Spinal cord (tissue), 10 donors: ENCODE data around the gene TNFRSF14. TPM values are rescaled to one million over a fixed set of nuclear protein-coding genes. Genes with fewer than 3 reads are reported as not detected.
"Not testable (repeated sequence)": the region's sequence is repeated elsewhere in the genome, so short reads cannot be mapped to it uniquely, and the experiment has no call there.

Experiments used
- DNase-seq, 6 donors: peaks; one replicate each; pipeline versions ENCODE4 v3.0.0 to v3.0.0-alpha.2; 2013 to 2015; ENCODE audit warnings: low spot score in 6 of 6, low read depth in 4 of 6
- H3K27ac ChIP-seq: one replicate; pipeline ENCODE4 v1.5.1; 2013; ENCODE audit warnings: low read depth, low read length, control low read depth
- H3K27me3 ChIP-seq: one replicate; pipeline ENCODE4 v1.6.1; 2013; ENCODE audit warnings: low read length; ENCODE audit not compliant: control insufficient read depth, insufficient read depth
- H3K36me3 ChIP-seq: one replicate; pipeline ENCODE4 v1.6.1; 2013; ENCODE audit warnings: low read length; ENCODE audit not compliant: control insufficient read depth, insufficient read depth
- H3K4me1 ChIP-seq: one replicate; pipeline ENCODE4 v1.6.1; 2013; ENCODE audit warnings: low read length; ENCODE audit not compliant: control insufficient read depth, insufficient read depth
- H3K4me3 ChIP-seq: one replicate; pipeline ENCODE4 v1.5.1; 2013; ENCODE audit warnings: low read depth, low read length, control low read depth
- H3K9me3 ChIP-seq: one replicate; pipeline ENCODE4 v1.6.1; 2013; ENCODE audit warnings: low read length; ENCODE audit not compliant: control insufficient read depth, insufficient read depth
- WGBS: methylation state at CpG from one replicate; pipeline ENCODE4 v1.1.5; 2013; ENCODE audit warnings: missing lambda C conversion rate; ENCODE audit not compliant: insufficient coverage; 5-methylcytosine and 5-hydroxymethylcytosine counted together
- polyA plus RNA-seq, 2 donors: library from polyadenylated mRNA; unstranded; fragments of 120-200 nt; gene quantifications; one replicate each; pipeline ENCODE4 v1.2.1, GENCODE V29; 2013; ENCODE audit not compliant: insufficient read length in 2 of 2
- total RNA-seq, 2 donors: library from RNA; depleted of rRNA in 1 of 2; stranded (reverse); fragments of 120-200 nt in 1 of 2; fragments of >200 nt in 1 of 2; gene quantifications; one replicate each; pipeline versions ENCODE4 v1.2.3 to v1.2.4, GENCODE V29; 2013 to 2014
- donor health status: healthy.

TNFRSF14 gene
- total and polyA plus RNA-seq, 4 donors, result 7.2 to 20.4 (median 12.3) TPM

- Histone ChIP-seq H3K27me3 (no peaks in the 10 kb centered on the region), H3K36me3 (peaks cover 10% of the 10 kb centered on the region), H3K4me3 (no peak overlapping the region), H3K9me3 (no peaks in the 10 kb centered on the region), H3K27ac (no peak overlapping the region), H3K4me1 (peaks cover 1% of the 10 kb centered on the region)
- no peak for DNase-seq
- WGBS, result 56% methylated on average over 10 of the region's 14 CpGs
Observed at GRCh38 chr1:2564815-2565374, 8.7 kb downstream of the TNFRSF14 start.

- no peak for DNase-seq
- no peaks in the 10 kb centered on the region for H3K27me3 ChIP-seq
- H3K9me3 ChIP-seq, result no peaks in the 10 kb centered on the region
- WGBS, result 86% methylated on average over 14 of the region's 34 CpGs
- H3K4me1 ChIP-seq, result no peaks in the 10 kb centered on the region
- no peak overlapping the region for H3K27ac ChIP-seq
- H3K36me3 ChIP-seq, result peaks cover 6% of the 10 kb centered on the region
- no peak overlapping the region for H3K4me3 ChIP-seq
Observed at GRCh38 chr1:2566101-2567045, 10.2 kb downstream of the TNFRSF14 start.

- peaks cover 2% of the 10 kb centered on the region for H3K36me3 ChIP-seq
- H3K27me3 ChIP-seq, result no peaks in the 10 kb centered on the region
- no peaks in the 10 kb centered on the region for H3K9me3 ChIP-seq
- H3K4me3 ChIP-seq, result no peak overlapping the region
- H3K27ac ChIP-seq, result no peak overlapping the region
- WGBS, result 96% methylated on average over 13 of the region's 16 CpGs
- no peaks in the 10 kb centered on the region for H3K4me1 ChIP-seq
- DNase-seq, result no peak
Observed at GRCh38 chr1:2567083-2567679, 11.0 kb downstream of the TNFRSF14 start.

- H3K9me3 ChIP-seq, H3K27ac ChIP-seq, H3K36me3 ChIP-seq, DNase-seq, H3K4me1 ChIP-seq, H3K27me3 ChIP-seq, H3K4me3 ChIP-seq: not testable (repeated sequence)
- WGBS, result 51% methylated on average over 3 of the region's 17 CpGs
Observed at GRCh38 chr1:2568187-2568816, 12.1 kb downstream of the TNFRSF14 start.

- H3K4me3 ChIP-seq, result no peak overlapping the region
- H3K4me1 ChIP-seq, result no peaks in the 10 kb centered on the region
- H3K27me3 ChIP-seq, result no peaks in the 10 kb centered on the region
- DNase-seq, result no peak
- WGBS, result 66% methylated on average over 13 of the region's 17 CpGs
- no peak overlapping the region for H3K27ac ChIP-seq
- H3K9me3 ChIP-seq, result peaks cover 5% of the 10 kb centered on the region
- no peaks in the 10 kb centered on the region for H3K36me3 ChIP-seq
Observed at GRCh38 chr1:2569060-2569459, 12.9 kb downstream of the TNFRSF14 start.

DNA sequence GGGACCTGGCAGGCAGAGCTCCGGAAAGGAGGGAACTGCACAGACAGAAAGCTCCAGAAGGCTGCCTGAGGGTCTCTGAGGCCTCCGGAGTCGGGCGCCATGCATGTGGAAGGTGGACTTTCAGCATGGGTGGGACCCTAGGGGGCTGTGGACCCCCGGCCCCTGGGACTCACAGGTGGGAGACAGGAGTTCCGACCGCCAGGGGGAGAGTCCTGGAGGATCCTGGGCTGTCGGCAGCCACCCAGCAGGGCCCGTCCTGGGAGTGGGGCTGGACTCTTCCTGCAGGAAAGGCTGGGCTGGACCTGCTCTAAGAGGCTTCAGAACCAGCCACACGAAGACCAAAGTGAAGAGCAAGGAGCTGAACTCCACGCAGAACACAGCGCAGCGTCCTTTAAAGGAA lies 13.5 kb downstream of the TNFRSF14 start:
- WGBS, result 78% methylated on average over 9 of the region's 13 CpGs
- not testable (repeated sequence) for H3K4me3 ChIP-seq, H3K27me3 ChIP-seq, DNase-seq, H3K4me1 ChIP-seq, H3K36me3 ChIP-seq, H3K27ac ChIP-seq, H3K9me3 ChIP-seq

DNA sequence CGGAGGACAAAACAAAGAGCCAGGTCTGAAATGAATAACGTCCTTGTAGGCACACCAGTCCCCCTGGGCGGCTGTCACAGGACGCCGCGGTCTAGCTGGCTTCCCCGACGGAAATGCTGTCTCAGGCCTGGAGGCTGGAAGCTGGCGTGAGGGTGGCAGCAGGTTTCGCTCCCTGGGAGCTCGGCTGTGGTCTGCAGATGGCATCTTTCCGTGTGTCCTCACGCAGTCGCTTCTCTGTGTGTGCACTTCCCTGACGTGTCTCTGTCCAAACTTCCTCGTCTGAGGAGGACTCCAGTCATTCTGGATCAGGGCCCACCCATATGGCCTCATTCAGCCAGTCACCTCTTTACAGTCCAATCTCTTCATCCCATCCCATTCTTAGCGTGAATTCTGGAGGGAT lies 14.2 kb downstream of the TNFRSF14 start:
- H3K36me3 ChIP-seq, result no peaks in the 10 kb centered on the region
- no peaks in the 10 kb centered on the region for H3K4me1 ChIP-seq
- H3K4me3 ChIP-seq, result no peak overlapping the region
- H3K27me3 ChIP-seq, result no peaks in the 10 kb centered on the region
- no peak overlapping the region for H3K27ac ChIP-seq
- H3K9me3 ChIP-seq, result peaks cover 5% of the 10 kb centered on the region
- DNase-seq, result no peak
- WGBS, result 77% methylated on average over 17 of the region's 17 CpGs

- H3K9me3 ChIP-seq, result peaks cover 5% of the 10 kb centered on the region
- WGBS, result 93% methylated on average over 9 of the region's 9 CpGs
- H3K4me1 ChIP-seq, result no peaks in the 10 kb centered on the region
- H3K27me3 ChIP-seq, result no peaks in the 10 kb centered on the region
- DNase-seq, result no peak
- H3K27ac ChIP-seq, result no peak overlapping the region
- H3K36me3 ChIP-seq, result no peaks in the 10 kb centered on the region
- no peak overlapping the region for H3K4me3 ChIP-seq
Observed at GRCh38 chr1:2571348-2571747, 15.2 kb downstream of the TNFRSF14 start.

DNA sequence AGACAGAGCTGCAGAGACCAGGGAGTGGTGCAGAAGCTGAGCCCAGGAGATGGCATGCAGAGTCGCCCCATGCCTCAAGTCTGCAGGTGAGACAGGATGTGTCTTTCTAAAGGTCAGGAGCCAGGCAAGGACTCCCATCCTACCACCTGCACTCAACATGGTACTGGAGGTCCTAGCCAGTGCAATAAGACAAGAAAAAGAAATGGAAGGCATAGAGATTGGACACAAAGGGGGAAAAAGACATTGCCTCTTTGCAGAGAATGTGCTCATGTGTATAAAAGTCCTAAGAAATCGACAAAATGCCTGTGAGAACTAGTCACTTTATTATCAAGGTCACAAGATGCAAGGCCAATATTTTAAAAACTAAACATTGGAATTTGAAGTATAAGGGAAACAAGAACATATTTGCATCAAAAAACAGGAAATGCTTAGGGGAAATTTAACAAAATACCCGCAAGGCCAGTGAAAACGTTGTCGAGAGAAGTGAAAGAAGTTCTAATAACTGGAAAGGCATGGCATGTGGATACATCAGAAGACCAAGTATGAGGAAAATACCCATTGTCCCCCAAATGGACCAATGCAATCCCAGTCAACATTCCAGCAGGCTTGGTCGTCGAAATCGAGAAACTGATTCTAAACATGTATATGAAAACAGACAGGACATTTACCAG lies 17.2 kb downstream of the TNFRSF14 start:
- Histone ChIP-seq H3K9me3 (peaks cover 5% of the 10 kb centered on the region), H3K36me3 (no peaks in the 10 kb centered on the region), H3K4me1 (peaks cover 7% of the 10 kb centered on the region), H3K27ac (no peak overlapping the region), H3K4me3 (no peak overlapping the region), H3K27me3 (no peaks in the 10 kb centered on the region)
- no peak for DNase-seq
- WGBS, result 93% methylated on average over 8 of the region's 8 CpGs
